Measurements from ENCODE around the gene ARID3A.

GRCh38 chr19:953445-954271 is 27.8 kb downstream of the ARID3A start:
- TF ChIP-seq, protein P1, sequence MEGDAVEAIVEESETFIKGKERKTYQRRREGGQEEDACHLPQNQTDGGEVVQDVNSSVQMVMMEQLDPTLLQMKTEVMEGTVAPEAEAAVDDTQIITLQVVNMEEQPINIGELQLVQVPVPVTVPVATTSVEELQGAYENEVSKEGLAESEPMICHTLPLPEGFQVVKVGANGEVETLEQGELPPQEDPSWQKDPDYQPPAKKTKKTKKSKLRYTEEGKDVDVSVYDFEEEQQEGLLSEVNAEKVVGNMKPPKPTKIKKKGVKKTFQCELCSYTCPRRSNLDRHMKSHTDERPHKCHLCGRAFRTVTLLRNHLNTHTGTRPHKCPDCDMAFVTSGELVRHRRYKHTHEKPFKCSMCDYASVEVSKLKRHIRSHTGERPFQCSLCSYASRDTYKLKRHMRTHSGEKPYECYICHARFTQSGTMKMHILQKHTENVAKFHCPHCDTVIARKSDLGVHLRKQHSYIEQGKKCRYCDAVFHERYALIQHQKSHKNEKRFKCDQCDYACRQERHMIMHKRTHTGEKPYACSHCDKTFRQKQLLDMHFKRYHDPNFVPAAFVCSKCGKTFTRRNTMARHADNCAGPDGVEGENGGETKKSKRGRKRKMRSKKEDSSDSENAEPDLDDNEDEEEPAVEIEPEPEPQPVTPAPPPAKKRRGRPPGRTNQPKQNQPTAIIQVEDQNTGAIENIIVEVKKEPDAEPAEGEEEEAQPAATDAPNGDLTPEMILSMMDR (conservative IDR thresholded peaks at IDR 0.05), result no peak
- no peak for TF ChIP-seq ZFX (IDR thresholded peaks at IDR 0.05)
